HEK293 (cell line): ENCODE data around the gene GAD1.
A peak's percentile ranks its signal among the peaks of the same experiment; 100 is the strongest.

Experiments
- AEBP2 ChIP-seq: fragments of 450-650 bp; formaldehyde crosslinking; IDR thresholded peaks from 2 replicates; pipeline ENCODE4 v1.5.1; 2016; ENCODE audit warnings: missing biosample characterization, missing genetic modification characterization, borderline replicate concordance
- BCL6B ChIP-seq: fragments of 450-650 bp; formaldehyde crosslinking; IDR thresholded peaks from 2 replicates; pipeline ENCODE4 v1.5.1; 2017; ENCODE audit warnings: missing biosample characterization, missing genetic modification characterization
- GLIS1 ChIP-seq: fragments of 450-650 bp; formaldehyde crosslinking; IDR thresholded peaks from 2 replicates; pipeline ENCODE4 v1.5.1; 2016; ENCODE audit warnings: missing biosample characterization, missing genetic modification characterization
- PBX3 ChIP-seq: sonication (generic); formaldehyde crosslinking; IDR thresholded peaks from 2 replicates; pipeline ENCODE4 v1.8.1; 2022; ENCODE audit warnings: mild to moderate bottlenecking, moderate library complexity, missing genetic modification reagents
- SP2 ChIP-seq: fragments of 450-650 bp; formaldehyde crosslinking; IDR thresholded peaks from 2 replicates; pipeline ENCODE4 v1.5.1; 2016; ENCODE audit warnings: missing biosample characterization, missing genetic modification characterization
- TRIM28 ChIP-seq: IDR thresholded peaks from 2 replicates; pipeline ENCODE4 v1.6.1; 2011; ENCODE audit warnings: low read length, control low read depth, borderline replicate concordance
- ZBTB10 ChIP-seq: fragments of 450-650 bp; formaldehyde crosslinking; IDR thresholded peaks from 2 replicates; pipeline ENCODE4 v1.5.1; 2016; ENCODE audit warnings: missing biosample characterization, missing genetic modification characterization
- ZBTB11 ChIP-seq: fragments of 450-650 bp; formaldehyde crosslinking; conservative IDR thresholded peaks from 2 replicates; pipeline ENCODE4 v1.5.1; 2016; ENCODE audit warnings: low read depth, missing biosample characterization, missing genetic modification characterization
- ZBTB20 ChIP-seq: fragments of 450-650 bp; formaldehyde crosslinking; IDR thresholded peaks from 2 replicates; pipeline ENCODE4 v1.5.1; 2016; ENCODE audit warnings: missing biosample characterization, missing genetic modification characterization
- ZBTB8A ChIP-seq: fragments of 450-650 bp; formaldehyde crosslinking; IDR thresholded peaks from 2 replicates; pipeline ENCODE4 v1.5.1; 2016; ENCODE audit warnings: missing biosample characterization, missing genetic modification characterization
- ZFP3 ChIP-seq: fragments of 450-650 bp; formaldehyde crosslinking; IDR thresholded peaks from 2 replicates; pipeline ENCODE4 v1.5.1; 2016; ENCODE audit warnings: low read depth, missing biosample characterization, missing genetic modification characterization
- ZIC2 ChIP-seq: fragments of 450-650 bp; formaldehyde crosslinking; IDR thresholded peaks from 2 replicates; pipeline ENCODE4 v1.5.1; 2016; ENCODE audit warnings: missing biosample characterization, missing genetic modification characterization
- ZNF132 ChIP-seq: fragments of 450-650 bp; formaldehyde crosslinking; IDR thresholded peaks from 2 replicates; pipeline ENCODE4 v1.5.1; 2017; ENCODE audit warnings: missing biosample characterization, missing genetic modification characterization, borderline replicate concordance
- ZNF174 ChIP-seq: fragments of 450-650 bp; formaldehyde crosslinking; IDR thresholded peaks from 2 replicates; pipeline ENCODE4 v1.5.0; 2017; ENCODE audit warnings: missing biosample characterization, mild to moderate bottlenecking, missing genetic modification characterization
- ZNF239 ChIP-seq: fragments of 450-650 bp; formaldehyde crosslinking; IDR thresholded peaks from 2 replicates; pipeline ENCODE4 v1.5.1; 2016; ENCODE audit warnings: missing biosample characterization, missing genetic modification characterization
- ZNF362 ChIP-seq: fragments of 450-650 bp; formaldehyde crosslinking; IDR thresholded peaks from 2 replicates; pipeline ENCODE4 v1.5.1; 2016; ENCODE audit warnings: missing biosample characterization, missing genetic modification characterization
- ZNF416 ChIP-seq: fragments of 450-650 bp; formaldehyde crosslinking; IDR thresholded peaks from 2 replicates; pipeline ENCODE4 v1.5.1; 2016; ENCODE audit warnings: missing biosample characterization, missing genetic modification characterization
- ZNF433 ChIP-seq: fragments of 450-650 bp; formaldehyde crosslinking; IDR thresholded peaks from 2 replicates; pipeline ENCODE4 v1.5.1; 2016; ENCODE audit warnings: missing biosample characterization, missing genetic modification characterization, low read depth
- ZNF513 ChIP-seq: fragments of 450-650 bp; IDR thresholded peaks from 2 replicates; pipeline ENCODE4 v1.5.1; 2018; ENCODE audit warnings: missing biosample characterization, missing genetic modification characterization
- ZNF529 ChIP-seq: fragments of 450-650 bp; formaldehyde crosslinking; IDR thresholded peaks from 2 replicates; pipeline ENCODE4 v1.5.1; 2017; ENCODE audit warnings: missing genetic modification characterization, missing biosample characterization; ENCODE audit not compliant: insufficient replicate concordance
- ZNF530 ChIP-seq: fragments of 450-650 bp; formaldehyde crosslinking; IDR thresholded peaks from 2 replicates; pipeline ENCODE4 v1.5.1; 2016; ENCODE audit warnings: low read depth, missing biosample characterization, missing genetic modification characterization
- ZNF596 ChIP-seq: fragments of 450-650 bp; IDR thresholded peaks from 2 replicates; pipeline ENCODE4 v1.5.0; 2018; ENCODE audit warnings: missing biosample characterization, mild to moderate bottlenecking, missing genetic modification characterization, moderate library complexity
- ZNF621 ChIP-seq: fragments of 450-650 bp; formaldehyde crosslinking; IDR thresholded peaks from 2 replicates; pipeline ENCODE4 v1.5.1; 2017; ENCODE audit warnings: missing biosample characterization, missing genetic modification characterization
- ZNF645 ChIP-seq: fragments of 450-650 bp; formaldehyde crosslinking; IDR thresholded peaks from 2 replicates; pipeline ENCODE4; 2016; ENCODE audit warnings: missing biosample characterization, missing genetic modification characterization
- ZNF654 ChIP-seq: fragments of 450-650 bp; formaldehyde crosslinking; IDR thresholded peaks from 2 replicates; pipeline ENCODE4 v1.5.1; 2016; ENCODE audit warnings: low read depth, missing biosample characterization, missing genetic modification characterization
- ZNF658 ChIP-seq: fragments of 450-650 bp; formaldehyde crosslinking; IDR thresholded peaks from 2 replicates; pipeline ENCODE4; 2016; ENCODE audit warnings: missing biosample characterization, missing genetic modification characterization

Gene GAD1

GRCh38 chr2:170816504-170817092 lies at the start of gene GAD1 (continued):
- TF ChIP-seq ZNF658 (tag by site-specific recombination), result no peak
- TF ChIP-seq ZNF654 (tag by site-specific recombination), result no peak
- no peak for TF ChIP-seq BCL6B
- no peak for TF ChIP-seq ZNF529
- 0 out of 2 replicates have a peak, but pooled peaks have one; percentile 37 for TF ChIP-seq PBX3 (CRISPR knock-in tag)
- no peak for TF ChIP-seq ZNF513 (tag by site-specific recombination)
- no peak for TF ChIP-seq ZNF132
- no peak for TF ChIP-seq ZNF239
- peak; percentile 55 for TF ChIP-seq GLIS1 (tag by site-specific recombination)
- TF ChIP-seq ZNF645 (tag by site-specific recombination), result no peak
- no peak for TF ChIP-seq TRIM28
- peak; percentile 44; the same call in 1 of the 2 replicates for TF ChIP-seq ZNF362
- no peak for TF ChIP-seq ZBTB10 (tag by site-specific recombination)
- TF ChIP-seq ZNF433 (tag by site-specific recombination), result no peak
- TF ChIP-seq ZBTB20 (tag by site-specific recombination), result peak; percentile 18; the same call in 1 of the 2 replicates
- TF ChIP-seq ZBTB8A (tag by site-specific recombination), result peak; percentile 88
- no peak for TF ChIP-seq ZNF621 (tag by site-specific recombination)
- no peak for TF ChIP-seq ZNF530 (tag by site-specific recombination)
- TF ChIP-seq ZNF416 (tag by site-specific recombination), result no peak
- no peak for TF ChIP-seq AEBP2 (tag by site-specific recombination)
- peak; percentile 59; the same call in 1 of the 2 replicates for TF ChIP-seq ZIC2
- TF ChIP-seq ZNF174, result no peak
- peak; percentile 91 for TF ChIP-seq ZNF596 (tag by site-specific recombination)
- peak; percentile 58 for TF ChIP-seq SP2
- 0 out of 2 replicates have a peak, but pooled peaks have one; percentile 27 for TF ChIP-seq ZBTB11 (tag by site-specific recombination)
- TF ChIP-seq ZFP3 (tag by site-specific recombination), result no peak
